H9 (cell line): Measurements from ENCODE around the gene VWA3A. TPM values are rescaled to one million over a fixed set of nuclear protein-coding genes. Genes with fewer than 3 reads are reported as not detected.
A peak's percentile ranks its signal among the peaks of the same experiment; 100 is the strongest.

Source experiments
- DNase-seq: peaks from one replicate; pipeline ENCODE4 v3.0.0-alpha.2; 2017
- H2AFZ ChIP-seq: one replicate; pipeline ENCODE4 v1.6.1; 2013; ENCODE audit warnings: mild to moderate bottlenecking, low read length, control low read depth, moderate library complexity
- H2AK5ac ChIP-seq: 2 replicates; pipeline ENCODE4 v1.6.1; 2013; ENCODE audit warnings: low read length, control low read depth, mixed read lengths; ENCODE audit not compliant: insufficient read length
- H2BK120ac ChIP-seq: one replicate; pipeline ENCODE4 v1.6.1; 2013; ENCODE audit warnings: low read depth, mild to moderate bottlenecking, low read length, control low read depth, inconsistent platforms; ENCODE audit not compliant: poor library complexity, severe bottlenecking
- H2BK12ac ChIP-seq: 2 replicates; pipeline ENCODE4 v1.6.1; 2013; ENCODE audit warnings: low read length, control low read depth, mixed read lengths, low read depth; ENCODE audit not compliant: insufficient read length
- H2BK15ac ChIP-seq: 2 replicates; pipeline ENCODE4 v1.6.1; 2013; ENCODE audit warnings: low read depth, low read length, control low read depth
- H2BK20ac ChIP-seq: one replicate; pipeline ENCODE4 v1.6.1; 2013; ENCODE audit warnings: low read depth, mild to moderate bottlenecking, low read length, control low read depth, inconsistent platforms; ENCODE audit not compliant: poor library complexity, severe bottlenecking
- H2BK5ac ChIP-seq: 2 replicates; pipeline ENCODE4 v1.6.1; 2013; ENCODE audit warnings: low read length, control low read depth, mixed read lengths; ENCODE audit not compliant: insufficient read length
- H3K14ac ChIP-seq: 2 replicates; pipeline ENCODE4 v1.6.1; 2013; ENCODE audit warnings: low read length, control low read depth; ENCODE audit not compliant: insufficient read depth
- H3K18ac ChIP-seq: 2 replicates; pipeline ENCODE4 v1.6.1; 2013; ENCODE audit warnings: low read depth, mild to moderate bottlenecking, mixed read lengths, low read length, control low read depth; ENCODE audit not compliant: insufficient read length
- H3K23ac ChIP-seq: 2 replicates; pipeline ENCODE4 v1.6.1; 2013; ENCODE audit warnings: low read length, control low read depth, mixed read lengths, low read depth; ENCODE audit not compliant: insufficient read length
- H3K23me2 ChIP-seq: 2 replicates; pipeline ENCODE4 v1.6.1; 2013; ENCODE audit warnings: low read depth, mild to moderate bottlenecking, mixed read lengths, low read length, control low read depth; ENCODE audit not compliant: insufficient read length, poor library complexity, severe bottlenecking
- H3K27ac ChIP-seq: 2 replicates; pipeline ENCODE4 v1.5.1; 2013; ENCODE audit warnings: low read length, control low read depth, mixed read lengths, low read depth; ENCODE audit not compliant: insufficient read length
- H3K27me3 ChIP-seq: 2 replicates; pipeline ENCODE4 v1.6.1; 2013; ENCODE audit warnings: low read length, control low read depth, inconsistent platforms; ENCODE audit not compliant: insufficient read depth
- H3K4ac ChIP-seq: 2 replicates; pipeline ENCODE4 v1.6.1; 2013; ENCODE audit warnings: low read depth, mild to moderate bottlenecking, control low read depth, inconsistent platforms, low read length, moderate library complexity
- H3K4me1 ChIP-seq: 2 replicates; pipeline ENCODE4 v1.6.1; 2013; ENCODE audit warnings: low read length, control low read depth, inconsistent platforms; ENCODE audit not compliant: insufficient read depth
- H3K4me2 ChIP-seq: 2 replicates; pipeline ENCODE4 v1.6.1; 2013; ENCODE audit warnings: low read length, control low read depth, mixed read lengths; ENCODE audit not compliant: insufficient read length, insufficient read depth
- H3K56ac ChIP-seq: 2 replicates; pipeline ENCODE4 v1.6.1; 2013; ENCODE audit warnings: low read depth, mild to moderate bottlenecking, mixed read lengths, low read length, control low read depth; ENCODE audit not compliant: insufficient read length
- H3K79me1 ChIP-seq: 2 replicates; pipeline ENCODE4 v1.6.1; 2013; ENCODE audit warnings: low read depth, mild to moderate bottlenecking, moderate library complexity, low read length, control low read depth, inconsistent platforms; ENCODE audit not compliant: insufficient read depth, poor library complexity, severe bottlenecking
- H3K79me2 ChIP-seq: 2 replicates; pipeline ENCODE4 v1.6.1; 2013; ENCODE audit warnings: low read length, control low read depth, inconsistent platforms; ENCODE audit not compliant: insufficient read depth
- H3K9ac ChIP-seq: 2 replicates; pipeline ENCODE4 v1.6.1; 2013; ENCODE audit warnings: low read length, control low read depth, mixed read lengths; ENCODE audit not compliant: insufficient read length; ENCODE audit errors: extremely low read depth
- H3K9me3 ChIP-seq: one replicate; pipeline ENCODE4 v1.6.1; 2013; ENCODE audit warnings: low read depth, low read length, inconsistent platforms; ENCODE audit not compliant: control insufficient read depth
- H3T11ph ChIP-seq: one replicate; pipeline ENCODE4 v1.6.1; 2013; ENCODE audit warnings: mild to moderate bottlenecking, low read length, control low read depth, inconsistent platforms
- H4K20me1 ChIP-seq: one replicate; pipeline ENCODE4 v1.6.1; 2013; ENCODE audit not compliant: control insufficient read depth, insufficient read length, insufficient read depth
- H4K5ac ChIP-seq: 2 replicates; pipeline ENCODE4 v1.6.1; 2013; ENCODE audit warnings: low read depth, mild to moderate bottlenecking, mixed read lengths, low read length, control low read depth; ENCODE audit not compliant: insufficient read length
- H4K8ac ChIP-seq: replicated peaks from 2 replicates; pipeline ENCODE4 v1.6.1; 2013; ENCODE audit warnings: low read length, control low read depth, mixed read lengths, low read depth; ENCODE audit not compliant: insufficient read length
- H4K91ac ChIP-seq: 2 replicates; pipeline ENCODE4 v1.6.1; 2013; ENCODE audit warnings: low read depth, mild to moderate bottlenecking, moderate library complexity, mixed read lengths, low read length, control low read depth; ENCODE audit not compliant: insufficient read length
- H3K27ac Mint-ChIP-seq, 3 experiments: 2 replicates in 2 of 3; 3 replicates in 1 of 3; pipeline ENCODE4 v1.8.0; 2020 to 2021; ENCODE audit warnings: mixed read lengths in 3 of 3, mild to moderate bottlenecking in 1 of 3, moderate library complexity in 1 of 3
- H3K27me3 Mint-ChIP-seq: 2 replicates; pipeline ENCODE4 v1.8.0; 2021; ENCODE audit warnings: low read depth, mild to moderate bottlenecking, moderate library complexity, mixed read lengths
- H3K36me3 Mint-ChIP-seq, 3 experiments: 2 replicates in 2 of 3; 3 replicates in 1 of 3; pipeline ENCODE4 v1.8.0; 2020 to 2021; ENCODE audit warnings: low read depth in 3 of 3, mixed read lengths in 3 of 3; ENCODE audit not compliant: insufficient read depth in 1 of 3
- H3K4me1 Mint-ChIP-seq, 2 experiments: 2 replicates each; pipeline ENCODE4 v1.8.0; 2020; ENCODE audit warnings: mixed read lengths in 2 of 2
- H3K4me3 Mint-ChIP-seq, 2 experiments: 2 replicates in 1 of 2; 3 replicates in 1 of 2; pipeline ENCODE4 v1.8.0; 2020 to 2021; ENCODE audit warnings: mild to moderate bottlenecking in 2 of 2, mixed read lengths in 2 of 2, moderate library complexity in 1 of 2
- H3K9me3 Mint-ChIP-seq, 2 experiments: 2 replicates in 1 of 2; 3 replicates in 1 of 2; pipeline ENCODE4 v1.8.0; 2020; ENCODE audit warnings: mild to moderate bottlenecking in 2 of 2, mixed read lengths in 2 of 2, moderate library complexity in 1 of 2
- WGBS: extraction: QIAGEN DNeasy Blood & Tissue Kit; methylation state at CpG from one replicate; pipeline ENCODE4 v1.1.7; 2013; ENCODE audit warnings: missing lambda C conversion rate, low lambda C conversion rate, mixed read lengths; ENCODE audit not compliant: insufficient read length; ENCODE audit errors: extremely low coverage; 5-methylcytosine and 5-hydroxymethylcytosine counted together
- total RNA-seq: library from RNA; stranded (reverse); gene quantifications from 2 replicates; pipeline ENCODE4 v1.2.1, GENCODE V29; 2021
- TF ChIP-seq, protein P1 (sequence below): fragments of 200-600 bp; sonication (generic); conservative IDR thresholded peaks from 3 replicates; pipeline ENCODE4 v1.8.0; 2021; ENCODE audit warnings: antibody characterized with exemption, mild to moderate bottlenecking

Gene VWA3A
- total RNA-seq, 1 experiment from 2014 or later, result not detected

DNA sequence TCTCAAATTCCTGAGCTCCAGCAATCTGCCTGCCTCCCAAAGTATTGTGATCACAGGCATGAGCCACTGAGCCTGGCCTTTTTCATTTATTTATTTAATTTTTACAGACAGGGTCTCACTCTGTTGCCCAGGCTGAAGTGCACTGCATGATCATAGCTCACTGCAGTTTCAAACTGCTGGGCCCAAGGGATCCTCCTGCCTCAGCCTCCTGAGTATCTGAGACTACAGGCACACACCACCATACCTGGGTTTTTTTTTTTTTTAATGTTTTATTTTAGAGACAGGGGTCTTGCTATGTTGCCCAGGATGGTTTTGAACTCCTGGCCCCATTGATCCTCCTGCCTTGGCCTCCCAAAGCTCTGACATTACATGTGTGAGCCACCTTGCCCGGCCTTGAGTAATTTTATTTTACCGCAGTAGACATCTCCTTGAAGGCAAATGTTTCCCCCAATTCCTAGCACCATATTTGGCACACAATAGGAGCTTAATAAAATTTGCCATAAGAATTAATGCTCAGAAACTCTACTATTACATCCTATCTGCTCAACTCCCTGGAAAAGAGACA lies 111.8 kb downstream of the VWA3A start:
- H4K91ac ChIP-seq, result no peak overlapping the region
- H4K8ac ChIP-seq, result no peak overlapping the region
- H2BK15ac ChIP-seq, result no peak overlapping the region
- no peak overlapping the region for H3K4ac ChIP-seq
- H3K14ac ChIP-seq, result no peak overlapping the region
- H3T11ph ChIP-seq, result no peak overlapping the region
- no peak overlapping the region for H3K56ac ChIP-seq
- H2BK5ac ChIP-seq, result no peak overlapping the region
- peaks cover 8% of the 10 kb centered on the region for H3K79me1 ChIP-seq
- no peak overlapping the region for H3K9ac ChIP-seq
- H3K18ac ChIP-seq, result no peak overlapping the region
- H2BK20ac ChIP-seq, result no peak overlapping the region
- TF ChIP-seq, protein P1, sequence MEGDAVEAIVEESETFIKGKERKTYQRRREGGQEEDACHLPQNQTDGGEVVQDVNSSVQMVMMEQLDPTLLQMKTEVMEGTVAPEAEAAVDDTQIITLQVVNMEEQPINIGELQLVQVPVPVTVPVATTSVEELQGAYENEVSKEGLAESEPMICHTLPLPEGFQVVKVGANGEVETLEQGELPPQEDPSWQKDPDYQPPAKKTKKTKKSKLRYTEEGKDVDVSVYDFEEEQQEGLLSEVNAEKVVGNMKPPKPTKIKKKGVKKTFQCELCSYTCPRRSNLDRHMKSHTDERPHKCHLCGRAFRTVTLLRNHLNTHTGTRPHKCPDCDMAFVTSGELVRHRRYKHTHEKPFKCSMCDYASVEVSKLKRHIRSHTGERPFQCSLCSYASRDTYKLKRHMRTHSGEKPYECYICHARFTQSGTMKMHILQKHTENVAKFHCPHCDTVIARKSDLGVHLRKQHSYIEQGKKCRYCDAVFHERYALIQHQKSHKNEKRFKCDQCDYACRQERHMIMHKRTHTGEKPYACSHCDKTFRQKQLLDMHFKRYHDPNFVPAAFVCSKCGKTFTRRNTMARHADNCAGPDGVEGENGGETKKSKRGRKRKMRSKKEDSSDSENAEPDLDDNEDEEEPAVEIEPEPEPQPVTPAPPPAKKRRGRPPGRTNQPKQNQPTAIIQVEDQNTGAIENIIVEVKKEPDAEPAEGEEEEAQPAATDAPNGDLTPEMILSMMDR, result no peak
- WGBS, result no CpG with 5 or more reads among the region's 2 CpGs
- 0 out of 5 replicates have a peak overlapping the region, but pooled peaks of 1 of the 2 experiments have one; percentile 54 for H3K4me3 Mint-ChIP-seq
- H3K27ac Mint-ChIP-seq, result no peak overlapping the region
- no peak for DNase-seq
- H3K79me2 ChIP-seq, result peaks cover 6% of the 10 kb centered on the region; the same call in 1 of the 2 replicates
- no peak overlapping the region for H3K27ac ChIP-seq
- H2AFZ ChIP-seq, result no peak overlapping the region
- no peak overlapping the region for H2BK12ac ChIP-seq
- H4K20me1 ChIP-seq, result no peaks in the 10 kb centered on the region
- H2BK120ac ChIP-seq, result no peak overlapping the region
- H3K23me2 ChIP-seq, result peaks cover 14% of the 10 kb centered on the region
- no peaks in the 10 kb centered on the region for H3K27me3 ChIP-seq
- H2AK5ac ChIP-seq, result no peak overlapping the region
- H3K9me3 Mint-ChIP-seq, result no peaks in the 10 kb centered on the region; a peak in 1 of 5 replicates
- no peaks in the 10 kb centered on the region for H3K27me3 Mint-ChIP-seq
- no peak overlapping the region for H4K5ac ChIP-seq
- H3K4me1 Mint-ChIP-seq, result peaks cover 12 to 14% of the 10 kb centered on the region in 2 experiments
- no peak overlapping the region for H3K23ac ChIP-seq
- H3K36me3 Mint-ChIP-seq, result 0 out of 7 replicates have a peak, but pooled peaks cover 0 to 1% (median 0%) of the 10 kb centered on the region in 3 experiments
- H3K4me2 ChIP-seq, result no peak overlapping the region
- no peaks in the 10 kb centered on the region for H3K9me3 ChIP-seq
- peaks cover 5% of the 10 kb centered on the region; the same call in 1 of the 2 replicates for H3K4me1 ChIP-seq
